Embryonic facial prominence (tissue), 1 donor: Measurements from ENCODE around the gene RNF38.
"Not testable (repeated sequence)": the region's sequence is repeated elsewhere in the genome, so short reads cannot be mapped to it uniquely, and the experiment has no call there.

ENCODE experiments used
- DNase-seq: peaks from one replicate; pipeline ENCODE4 v3.0.0-alpha.2; 2016; ENCODE audit errors: extremely low spot score

RNF38 gene

DNA sequence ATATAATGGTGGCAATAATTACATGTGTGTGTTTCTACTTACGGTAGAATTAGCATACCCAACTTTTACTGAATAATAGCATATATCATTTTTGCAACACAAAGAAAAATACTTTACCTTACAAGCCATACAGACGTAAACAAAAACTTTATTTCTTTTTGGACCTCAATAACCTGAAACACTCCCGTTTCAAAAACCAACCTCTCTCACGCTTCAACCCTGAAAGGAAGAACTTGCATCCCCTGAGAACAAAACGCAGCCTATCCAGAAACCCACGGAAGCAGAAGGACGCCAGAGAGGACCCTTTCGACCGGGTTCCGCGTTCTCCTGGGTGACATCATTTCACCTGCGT, at the start of gene RNF38:
Gene RNF38 (minus strand): TSS at position 290 of the 352 bp plus-strand sequence. CDS start 161 bp downstream, at position 129.
- no peak for DNase-seq

DNA sequence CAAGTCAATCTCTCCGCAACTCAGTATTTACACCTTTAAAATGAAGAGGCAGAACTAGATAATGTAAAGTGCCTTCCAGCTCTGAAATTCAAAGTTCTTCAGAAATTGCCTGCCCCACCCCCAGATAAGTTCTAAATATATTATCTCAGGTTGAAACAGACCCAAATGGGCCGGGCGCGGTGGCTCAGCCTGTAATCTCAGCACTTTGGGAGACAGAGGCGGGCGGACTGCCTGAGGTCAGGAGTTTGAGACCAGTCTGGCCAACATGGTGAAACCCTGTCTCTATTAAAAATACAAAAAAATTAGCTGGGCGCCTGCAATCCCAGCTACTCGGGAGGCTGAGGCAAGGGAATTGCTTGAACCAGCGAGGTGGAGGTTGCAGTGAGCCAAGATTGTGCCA, 48.5 kb upstream of the RNF38 start:
- DNase-seq: not testable (repeated sequence)

DNA sequence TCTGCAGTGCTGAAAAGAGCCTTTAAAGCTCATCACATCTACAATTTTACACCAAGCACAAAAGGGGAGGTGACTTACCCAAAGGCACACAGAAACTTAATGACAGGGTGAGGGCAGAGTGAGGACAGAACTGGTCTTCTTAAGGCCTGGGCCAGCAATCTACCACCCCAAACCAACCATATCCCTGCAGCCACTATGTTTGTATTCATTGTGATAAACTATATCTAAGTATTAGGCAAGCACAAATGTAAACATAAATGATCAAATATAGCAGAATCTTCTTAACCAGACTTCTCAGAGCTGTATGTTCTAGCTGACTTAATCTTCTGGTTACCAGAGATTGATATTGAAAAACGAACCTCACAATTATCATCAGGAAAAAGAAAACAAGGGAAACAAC, 47.9 kb upstream of the RNF38 start:
- DNase-seq: no peak

DNA sequence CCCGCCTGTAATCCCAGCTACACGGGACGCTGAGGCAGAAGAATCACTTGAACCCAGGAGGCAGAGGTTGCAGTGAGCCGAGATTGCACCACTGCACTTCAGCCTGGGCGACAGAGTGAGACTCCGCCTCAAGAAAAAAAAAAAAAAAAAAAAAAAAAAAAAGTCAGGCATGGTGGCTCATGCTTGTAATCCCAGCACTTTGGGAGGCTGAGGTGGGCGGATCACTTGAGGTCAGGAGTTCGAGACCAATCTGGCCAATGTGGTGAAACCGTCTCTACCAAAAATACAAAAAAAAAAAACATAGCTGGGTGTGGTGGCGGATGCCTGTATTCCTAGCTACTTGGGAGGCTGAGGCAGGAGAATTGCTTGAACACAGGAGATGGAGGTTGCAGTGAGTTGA, 46.6 kb upstream of the RNF38 start:
- DNase-seq: not testable (repeated sequence)

DNA sequence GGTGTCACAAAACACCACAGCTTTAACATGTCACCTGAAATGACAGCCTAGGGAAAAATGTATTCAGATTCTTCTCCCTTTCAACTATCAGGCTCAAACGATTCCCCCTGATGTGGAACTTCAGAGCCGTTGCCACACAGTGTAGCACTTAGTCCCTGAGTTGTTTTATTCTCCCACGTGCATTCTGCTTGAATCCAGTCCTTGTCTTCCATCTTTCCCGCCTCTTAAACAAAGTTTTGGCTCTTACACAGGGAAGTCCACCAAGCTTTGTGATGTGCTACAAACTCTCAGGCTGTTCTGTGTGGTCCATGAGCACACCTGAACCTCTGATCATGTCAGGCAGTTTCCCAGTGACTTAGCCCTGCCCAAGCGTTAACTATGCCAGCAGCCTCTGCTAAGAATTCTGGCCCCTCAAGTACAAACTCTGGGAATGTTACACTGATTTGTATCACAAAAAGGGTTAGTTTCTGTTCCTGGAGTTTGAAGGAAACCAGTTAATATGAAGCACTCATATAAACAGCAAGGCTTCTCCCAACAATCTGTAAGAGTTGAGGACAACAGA, 45.8 kb upstream of the RNF38 start:
- DNase-seq: no peak

DNA sequence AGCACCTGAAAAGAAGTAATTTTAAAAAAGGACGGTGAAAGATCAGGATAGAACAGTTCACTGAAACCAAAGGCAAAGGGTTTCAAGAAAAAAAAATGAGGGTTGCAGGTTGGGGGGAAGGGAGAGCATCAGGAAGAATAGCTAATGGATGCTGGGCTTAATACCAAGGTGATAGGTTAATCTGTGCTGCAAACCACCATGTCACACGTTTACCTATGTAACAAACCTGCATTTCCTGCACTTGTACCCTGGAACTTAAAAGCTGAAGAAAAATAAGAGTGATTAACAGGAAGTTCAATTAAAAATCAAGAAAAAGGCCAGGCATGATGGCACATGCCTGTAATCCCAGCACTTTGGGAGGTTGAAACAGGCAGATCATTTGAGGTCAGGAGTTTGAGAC, 44.1 kb upstream of the RNF38 start:
- no peak for DNase-seq

DNA sequence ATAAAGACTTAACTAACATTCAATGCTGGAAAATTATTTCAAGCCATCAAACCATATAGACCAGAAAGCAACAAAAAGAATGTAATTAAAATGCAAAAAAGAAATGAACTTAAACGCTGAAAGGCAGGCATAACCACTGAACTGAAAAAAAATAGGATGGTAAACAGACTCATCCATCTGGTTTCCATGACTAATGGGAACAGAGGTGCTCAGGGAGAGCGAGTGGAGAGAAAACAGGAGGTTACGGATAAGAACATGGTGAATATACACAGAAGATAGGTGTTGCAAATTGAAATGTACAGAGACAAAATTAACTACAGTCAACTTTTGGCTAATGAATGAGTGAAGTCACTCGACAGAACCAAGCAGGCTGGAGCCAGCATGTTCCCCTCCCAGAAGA, 43.5 kb upstream of the RNF38 start:
- no peak for DNase-seq

DNA sequence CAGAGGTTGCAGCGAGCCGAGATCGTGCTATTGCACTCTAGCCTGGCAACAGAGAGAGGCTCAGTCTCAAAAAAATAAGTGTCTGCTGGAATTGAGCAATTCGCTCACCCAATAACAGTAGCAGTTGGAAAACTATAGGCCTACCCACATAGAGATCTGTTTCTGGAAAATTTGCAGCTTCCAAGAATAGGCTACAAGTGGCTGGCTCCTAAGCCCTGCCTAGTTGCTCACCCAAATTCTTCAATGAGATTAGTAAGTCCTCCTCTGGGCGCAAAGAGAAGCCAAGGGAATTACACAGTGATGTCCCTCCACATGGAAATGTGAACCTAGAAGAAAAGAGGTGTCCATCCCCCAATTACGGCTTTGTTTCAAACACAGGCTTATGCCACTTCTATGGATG, 42.6 kb upstream of the RNF38 start:
- no peak for DNase-seq

DNA sequence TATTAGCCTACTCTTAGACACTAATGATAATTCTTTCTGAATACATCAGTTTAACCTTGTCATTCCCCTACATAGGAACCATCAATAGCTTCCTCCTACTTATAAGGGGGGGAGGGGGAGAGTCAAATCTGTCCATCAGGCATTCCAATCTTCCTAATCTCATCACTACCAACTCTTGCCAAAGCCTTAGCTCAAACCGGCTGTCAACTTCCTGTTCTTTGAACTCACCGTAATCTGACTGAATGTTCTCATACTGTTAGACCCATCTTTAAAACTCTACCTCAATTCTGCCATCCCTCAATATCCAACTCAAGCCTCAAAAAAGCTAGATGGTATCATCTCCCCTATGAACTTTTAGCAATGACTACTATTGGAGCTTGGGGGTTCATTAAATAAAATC, 41.9 kb upstream of the RNF38 start:
- DNase-seq: no peak

DNA sequence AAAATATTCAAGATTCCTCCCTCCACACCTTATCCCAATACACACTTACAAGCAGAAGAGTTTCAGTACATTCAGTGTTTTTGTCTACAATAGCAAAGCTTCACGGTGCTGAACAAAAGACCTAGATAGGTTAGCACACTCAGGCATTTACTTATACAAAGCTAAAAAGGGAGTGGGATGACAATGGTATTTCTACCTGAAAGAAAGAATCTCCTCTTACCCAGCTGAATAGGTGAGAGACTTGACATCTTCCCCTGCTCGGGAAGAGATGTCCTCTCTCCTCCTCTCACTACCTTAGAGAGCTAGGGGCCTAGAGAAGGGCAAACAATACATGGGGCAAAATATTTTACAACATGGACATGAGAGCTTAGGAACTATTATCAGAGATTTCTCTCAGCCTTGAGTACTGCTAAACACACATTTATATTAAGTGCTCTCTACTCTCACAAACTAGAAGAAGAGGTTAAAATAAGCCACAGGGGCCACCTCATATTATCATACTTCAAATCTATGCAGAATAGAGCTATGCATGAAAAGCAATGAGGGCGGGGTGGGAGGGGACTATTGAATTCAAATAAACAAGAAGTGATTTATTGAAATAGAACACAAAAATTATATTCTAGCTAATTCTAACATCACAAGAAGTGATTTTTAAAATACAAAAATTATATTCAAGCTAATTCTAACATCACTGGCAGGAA, 38.6 kb upstream of the RNF38 start:
- DNase-seq: no peak

DNA sequence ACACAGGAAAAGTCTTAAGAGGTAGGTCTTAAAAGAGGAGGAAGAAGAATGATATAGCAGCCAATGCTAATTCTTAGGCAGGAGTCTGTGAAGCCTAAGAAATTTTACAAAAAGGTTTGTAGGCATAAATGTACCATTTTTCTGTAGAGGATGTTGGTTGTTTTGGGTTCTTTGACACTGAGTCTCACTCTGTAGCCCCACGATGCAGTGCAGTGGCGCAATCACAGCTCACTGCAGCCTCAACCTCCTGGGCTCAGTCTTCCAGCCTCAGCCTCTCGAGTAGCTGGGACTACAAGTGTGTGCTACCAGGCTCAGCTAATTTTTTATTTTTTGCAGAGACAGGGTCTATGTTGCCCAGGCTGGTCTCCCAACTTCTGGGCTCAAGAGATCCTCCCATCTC, 37.7 kb upstream of the RNF38 start:
- no peak for DNase-seq

DNA sequence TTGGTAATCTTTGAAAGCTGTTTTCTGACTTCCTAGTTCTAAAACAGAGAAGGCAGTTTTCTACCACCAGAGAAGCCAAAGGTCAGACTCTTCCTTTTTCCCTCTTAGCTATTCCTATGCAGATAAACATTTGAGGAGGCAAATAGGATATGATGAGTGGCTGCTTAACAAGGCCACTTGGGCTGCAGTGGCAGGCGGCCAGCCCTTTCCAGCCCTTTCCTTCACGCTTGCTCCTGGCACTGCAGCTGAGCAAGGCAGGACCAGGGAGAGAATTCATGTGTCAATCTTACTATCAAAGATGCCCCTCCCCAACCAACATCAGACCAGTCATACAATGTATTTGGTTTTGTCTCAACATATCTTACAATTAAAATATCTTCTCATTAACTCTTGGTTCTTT, 36.8 kb upstream of the RNF38 start:
- no peak for DNase-seq

DNA sequence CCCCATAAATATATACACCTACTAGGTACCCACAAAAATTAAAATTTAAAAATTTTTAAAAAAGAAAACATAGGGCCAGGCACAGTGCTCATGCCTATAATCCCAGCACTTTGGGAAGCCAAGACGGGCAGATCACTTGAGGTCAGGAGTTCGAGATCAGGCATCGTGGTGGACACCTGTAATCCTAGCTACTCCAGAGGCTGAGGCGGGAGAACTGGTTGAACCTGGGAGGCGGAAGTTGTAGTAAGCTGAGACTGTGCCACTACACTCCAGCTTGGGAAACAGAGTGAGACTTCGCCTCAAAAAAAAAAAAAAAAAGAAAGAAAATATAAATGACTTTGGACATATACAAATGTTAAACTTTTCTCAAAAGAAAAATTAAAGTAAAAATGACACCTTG, 33.3 kb upstream of the RNF38 start:
- no peak for DNase-seq

DNA sequence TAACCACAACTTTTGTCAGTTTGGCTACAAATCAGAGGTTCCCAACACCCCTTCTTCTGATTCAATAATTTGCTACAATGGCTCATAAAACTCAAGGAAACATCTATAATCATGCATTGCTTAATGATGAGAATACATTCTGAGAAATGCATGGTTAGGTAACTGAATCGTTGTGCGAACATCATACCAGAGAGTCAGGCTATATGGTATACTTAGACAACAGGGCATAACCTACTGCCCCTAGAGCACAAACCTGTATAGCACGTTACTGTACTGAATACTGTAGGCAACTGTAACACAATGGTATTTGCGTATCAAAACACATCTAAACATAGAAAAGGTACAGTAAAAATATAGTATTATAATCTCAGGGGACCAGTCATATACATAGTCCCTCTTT, 31.0 kb upstream of the RNF38 start:
- DNase-seq: no peak

DNA sequence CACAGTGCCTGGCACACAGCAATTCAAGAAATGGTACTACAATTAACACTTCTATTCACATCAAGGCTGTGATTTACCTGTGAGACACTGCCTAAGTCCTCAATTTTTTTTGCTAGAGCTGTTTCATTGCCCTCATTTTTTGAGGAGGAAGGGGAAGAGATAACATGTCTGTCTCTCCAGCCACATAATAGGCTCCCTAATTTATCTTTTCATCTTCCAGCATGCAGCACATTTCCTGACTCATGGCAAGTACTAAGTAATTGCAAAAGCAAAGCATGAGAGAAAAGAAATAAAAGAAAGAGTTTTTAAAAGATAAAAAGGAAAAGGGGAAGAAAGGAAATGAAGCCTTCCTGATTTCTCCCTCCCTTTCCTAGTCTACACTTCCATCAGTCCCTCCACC, 26.9 kb upstream of the RNF38 start:
- no peak for DNase-seq

DNA sequence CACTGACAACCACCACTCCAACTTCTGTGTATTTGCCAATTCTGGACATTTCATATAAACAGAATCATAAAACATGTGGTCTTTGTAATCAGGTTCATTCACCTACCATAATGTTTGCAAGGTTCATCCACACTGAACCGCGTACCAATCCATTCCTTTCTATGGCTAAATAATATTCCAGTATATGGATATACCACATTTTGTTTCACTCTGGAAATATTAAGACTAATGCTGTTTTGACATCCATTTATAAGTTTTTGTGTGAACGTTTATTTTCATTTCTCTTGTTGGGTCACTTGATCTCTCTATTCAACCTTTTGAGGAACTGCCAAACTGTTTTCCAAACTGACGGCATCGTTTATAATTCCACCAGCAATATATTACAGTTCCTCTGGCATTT, 26.3 kb upstream of the RNF38 start:
- DNase-seq: no peak

DNA sequence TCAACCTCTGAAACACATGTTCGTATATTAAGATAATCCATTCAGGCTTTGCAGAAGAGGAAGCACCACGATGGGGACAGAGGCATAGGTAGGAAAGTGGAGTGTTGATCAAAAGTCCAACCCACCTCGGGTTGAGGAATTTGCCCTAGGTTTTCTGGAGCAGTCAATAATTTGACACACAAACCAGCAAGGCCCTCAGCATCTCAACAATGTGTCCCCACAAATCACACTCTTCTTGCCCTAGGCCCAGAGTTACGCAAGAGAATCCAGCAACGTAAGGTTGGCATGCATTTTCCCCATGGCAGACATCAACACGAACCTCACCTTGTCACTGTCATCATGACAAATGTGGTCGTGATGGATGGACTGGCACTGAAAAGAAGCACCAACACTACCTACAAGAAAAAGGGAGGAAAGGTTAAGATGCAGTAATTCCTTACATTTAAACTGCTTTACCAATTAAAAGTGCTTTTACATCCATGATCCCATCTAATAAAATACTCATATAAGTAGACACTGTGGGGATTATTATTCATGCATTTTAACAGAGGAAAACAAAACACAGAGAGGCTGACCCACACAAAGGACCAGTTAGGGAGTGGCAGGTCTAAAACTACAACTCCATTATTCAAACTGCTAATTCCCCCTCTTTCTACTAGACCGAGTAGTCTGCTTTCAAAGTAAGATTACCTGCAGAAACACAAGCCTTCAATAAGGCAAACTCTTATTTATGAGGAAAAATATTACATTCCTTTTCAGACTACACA, 24.4 kb upstream of the RNF38 start:
- DNase-seq: no peak

DNA sequence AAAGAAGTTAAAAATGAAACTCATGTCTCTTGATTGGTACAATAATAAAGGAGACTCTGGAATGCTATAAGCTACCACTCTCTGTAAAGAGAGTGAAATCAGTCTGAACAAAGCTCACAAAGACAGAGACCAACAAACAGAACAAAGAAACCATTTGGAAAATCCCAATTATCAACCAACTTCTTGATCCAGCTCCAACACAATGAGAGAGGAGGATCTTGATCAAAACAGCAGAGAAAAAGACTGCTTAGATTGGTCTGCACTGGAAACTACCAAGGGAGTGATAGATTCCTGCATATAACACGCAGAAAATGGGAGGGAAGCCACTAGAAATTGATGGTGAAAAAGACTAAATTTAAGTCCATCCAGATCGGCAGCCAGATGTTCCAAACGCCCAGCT, 23.1 kb upstream of the RNF38 start:
- DNase-seq: no peak

DNA sequence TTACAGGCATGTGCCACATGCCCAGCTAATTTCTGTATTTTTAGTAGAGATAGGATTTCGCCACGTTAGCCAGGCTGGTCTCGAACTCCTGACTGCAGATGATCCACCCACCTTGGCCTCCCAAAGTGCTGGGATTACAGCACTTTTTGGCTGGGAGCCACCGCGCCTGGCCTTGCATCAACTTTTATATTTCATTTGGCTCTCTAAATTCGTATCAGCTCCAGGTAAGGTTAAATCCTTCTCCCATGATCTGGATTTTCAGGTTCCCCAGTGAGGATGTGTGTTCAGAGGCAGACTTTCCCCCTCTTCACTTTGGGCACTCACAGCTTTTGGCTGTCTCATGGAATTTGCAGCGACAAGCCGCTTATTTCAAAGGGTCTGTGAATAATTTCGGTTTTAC, 16.8 kb upstream of the RNF38 start:
- no peak for DNase-seq

DNA sequence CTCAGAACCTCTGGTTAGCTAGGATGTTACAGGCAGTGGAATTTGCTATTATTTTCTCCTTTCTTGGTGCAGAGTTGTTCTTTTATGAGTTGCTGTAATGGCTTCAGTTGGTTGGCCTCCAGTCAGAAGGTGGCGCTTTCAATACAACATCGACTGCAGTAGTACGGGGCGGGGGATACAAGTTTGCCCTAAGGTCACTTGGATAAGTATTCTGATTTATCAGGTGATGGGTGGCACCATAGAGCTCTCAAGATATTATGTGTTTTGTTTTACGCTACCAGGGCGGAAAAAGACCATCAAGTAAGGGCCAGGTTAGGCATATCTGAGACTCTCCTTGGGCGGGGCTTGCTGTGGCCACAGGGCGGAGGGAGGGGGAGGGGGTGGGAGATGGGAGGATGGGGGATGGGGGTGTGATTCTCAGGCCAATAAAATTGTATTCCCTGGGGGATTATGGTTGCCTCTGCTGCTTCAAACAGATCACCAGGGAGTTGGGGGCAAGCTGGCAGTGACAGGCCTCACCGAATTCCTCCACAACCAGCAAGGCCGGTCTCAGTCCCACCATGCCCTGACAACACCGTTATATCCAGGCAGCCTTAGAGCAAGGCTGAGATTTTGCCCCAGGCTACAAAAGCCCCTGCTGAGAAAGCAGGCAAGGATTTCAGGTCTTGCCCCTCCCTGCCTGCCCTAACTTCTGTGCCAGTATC, 15.9 kb upstream of the RNF38 start:
- DNase-seq: no peak

DNA sequence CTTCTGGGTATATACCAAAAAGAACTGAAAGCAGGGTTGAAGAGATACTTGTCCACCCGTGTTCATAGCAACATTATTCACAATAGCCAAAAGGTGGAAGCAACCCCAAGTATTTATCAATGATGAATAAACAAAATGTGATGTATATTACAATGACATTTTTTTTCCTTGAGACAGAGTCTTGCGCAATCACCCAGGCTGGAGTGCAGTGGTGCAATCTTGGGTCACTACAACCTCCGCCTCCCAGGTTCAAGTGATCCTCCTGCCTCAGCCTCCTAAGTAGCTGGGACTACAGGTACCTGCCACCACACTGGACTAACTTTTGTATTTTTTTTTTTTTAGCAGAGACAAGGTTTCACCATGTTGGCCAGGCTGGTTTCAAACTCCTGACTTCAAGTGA, 11.3 kb upstream of the RNF38 start:
- not testable (repeated sequence) for DNase-seq

DNA sequence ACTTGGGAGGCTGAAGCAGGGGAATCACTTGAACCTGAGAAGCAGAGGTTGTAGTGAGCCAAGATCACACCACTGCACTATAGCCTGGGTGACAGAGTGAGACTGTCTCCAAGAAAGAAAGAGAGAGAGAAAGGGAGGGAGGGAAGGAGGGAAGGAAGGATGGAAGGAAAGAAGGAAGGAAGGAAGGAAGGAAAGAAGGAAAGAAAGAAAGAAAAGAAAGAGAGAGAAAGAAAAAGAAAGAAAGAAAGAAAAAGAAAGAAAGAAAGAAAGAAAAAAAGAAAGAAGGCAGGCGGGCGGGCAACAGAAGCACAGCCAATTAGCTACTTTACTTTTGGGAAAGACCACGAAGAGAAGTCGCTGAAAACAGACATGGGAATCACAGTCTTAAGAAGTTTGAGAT, 9.0 kb upstream of the RNF38 start:
- DNase-seq: not testable (repeated sequence)
